Measurements from ENCODE around the gene ODC1. TPM values are rescaled to one million over a fixed set of nuclear protein-coding genes. Genes with fewer than 3 reads are reported as not detected.

Gene ODC1
- total RNA-seq, 1 donor from 2014 or later = 103 TPM

DNA sequence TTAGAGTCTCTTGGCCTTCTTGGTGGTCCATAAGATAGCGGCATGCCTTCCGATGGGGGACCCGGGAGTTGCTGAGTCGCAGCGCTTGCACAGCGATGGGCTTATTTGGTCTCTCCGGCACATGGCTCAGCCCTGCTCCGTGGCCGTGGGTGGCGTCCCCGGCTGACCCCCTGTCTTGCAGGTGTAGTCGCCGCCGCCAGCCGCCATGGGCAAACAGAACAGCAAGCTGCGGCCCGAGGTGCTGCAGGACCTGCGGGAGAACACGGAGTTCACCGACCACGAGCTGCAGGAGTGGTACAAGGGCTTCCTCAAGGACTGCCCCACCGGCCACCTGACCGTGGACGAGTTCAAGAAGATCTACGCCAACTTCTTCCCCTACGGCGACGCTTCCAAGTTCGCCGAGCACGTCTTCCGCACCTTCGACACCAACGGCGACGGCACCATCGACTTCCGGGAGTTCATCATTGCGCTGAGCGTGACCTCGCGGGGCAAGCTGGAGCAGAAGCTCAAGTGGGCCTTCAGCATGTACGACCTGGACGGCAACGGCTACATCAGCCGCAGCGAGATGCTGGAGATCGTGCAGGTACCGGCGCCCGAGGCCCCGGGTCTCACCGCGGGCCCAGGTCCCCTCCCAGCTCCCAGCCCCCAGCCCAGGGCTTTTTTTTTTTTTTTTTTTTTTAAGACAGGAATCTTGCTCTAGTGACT lies 28.4 kb downstream of the ODC1 start:
- no peak for DNase-seq (ENCODE audit: extremely low read depth, low read depth, low spot score)

DNA sequence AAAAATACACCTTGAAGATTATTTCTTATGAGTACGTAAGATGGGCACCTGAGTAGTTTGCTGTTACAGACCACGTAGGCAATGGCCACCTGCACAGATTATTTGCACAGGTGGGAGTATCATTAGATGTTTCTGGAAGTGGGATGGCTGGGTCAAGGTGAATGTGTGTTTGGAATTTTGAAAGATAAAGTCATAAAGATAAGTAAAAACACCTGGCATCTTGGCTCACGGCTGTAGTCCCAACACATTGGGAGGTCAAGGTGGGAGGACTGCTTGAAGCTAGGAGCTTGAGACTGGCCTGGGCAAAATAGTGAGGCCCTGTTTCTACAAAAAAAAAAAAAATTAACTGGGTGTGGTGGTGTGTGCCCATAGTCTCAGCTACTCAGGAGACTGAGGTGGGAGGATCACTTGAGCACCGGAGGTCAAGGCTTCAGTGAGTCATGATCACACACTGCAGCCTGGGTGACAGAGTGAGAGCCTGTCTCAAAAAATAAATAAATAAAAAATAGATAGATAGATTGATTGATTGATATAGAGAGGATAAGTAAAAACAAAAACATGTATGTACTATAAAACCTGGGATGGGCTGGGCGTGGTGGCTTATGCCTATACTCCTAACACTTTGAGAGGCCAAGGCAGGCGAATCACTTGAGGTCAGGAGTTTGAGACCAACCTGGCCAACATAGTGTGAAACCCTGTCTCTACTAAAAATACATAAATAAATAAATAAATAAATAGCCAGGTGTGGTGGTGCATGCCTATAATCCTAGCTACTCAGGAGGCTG lies 30.4 kb downstream of the ODC1 start:
- DNase-seq (ENCODE audit: extremely low read depth, low read depth, low spot score) = no peak

DNA sequence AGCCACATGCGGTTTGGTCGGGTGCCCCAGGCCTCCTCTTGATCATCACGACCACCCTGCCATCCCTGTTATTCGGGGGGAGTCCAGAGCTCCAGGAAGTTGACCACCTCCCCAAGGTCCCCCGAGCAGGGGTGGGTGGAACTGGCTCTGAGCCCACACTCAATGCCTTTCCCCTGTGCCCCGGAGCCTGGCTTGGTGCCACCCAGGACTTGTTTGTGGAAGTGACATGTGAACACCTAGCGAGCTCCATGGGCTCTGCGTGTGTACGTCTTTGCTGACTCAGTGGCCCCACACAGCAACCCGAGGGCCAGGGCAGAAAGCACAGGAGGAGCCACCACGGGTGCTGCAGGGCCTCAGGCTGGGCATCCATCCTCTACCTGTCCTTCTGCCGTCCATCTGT lies 32.5 kb downstream of the ODC1 start:
- DNase-seq (ENCODE audit: extremely low read depth, low read depth, low spot score) = no peak

DNA sequence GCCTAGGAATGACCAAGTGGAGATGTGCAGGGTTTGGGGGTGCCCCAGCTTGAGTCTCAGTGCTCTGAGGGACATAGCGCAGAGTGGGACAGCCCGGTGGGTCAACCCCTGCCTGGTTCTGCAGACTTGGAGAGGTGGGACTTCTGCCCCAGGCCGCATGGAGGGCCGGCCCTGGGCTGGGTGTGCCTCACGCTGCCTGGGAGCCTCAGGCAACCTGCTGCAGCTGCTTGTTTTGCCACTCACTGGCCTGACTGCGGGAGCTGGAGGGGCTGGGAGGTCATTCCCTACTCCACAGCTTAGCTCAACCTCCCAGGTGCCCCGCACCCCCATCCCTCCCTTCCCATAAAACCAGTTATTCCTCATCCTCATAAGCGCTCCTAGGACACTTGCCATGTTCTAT lies 33.1 kb downstream of the ODC1 start:
- no peak for DNase-seq (ENCODE audit: extremely low read depth, low read depth, low spot score)

DNA sequence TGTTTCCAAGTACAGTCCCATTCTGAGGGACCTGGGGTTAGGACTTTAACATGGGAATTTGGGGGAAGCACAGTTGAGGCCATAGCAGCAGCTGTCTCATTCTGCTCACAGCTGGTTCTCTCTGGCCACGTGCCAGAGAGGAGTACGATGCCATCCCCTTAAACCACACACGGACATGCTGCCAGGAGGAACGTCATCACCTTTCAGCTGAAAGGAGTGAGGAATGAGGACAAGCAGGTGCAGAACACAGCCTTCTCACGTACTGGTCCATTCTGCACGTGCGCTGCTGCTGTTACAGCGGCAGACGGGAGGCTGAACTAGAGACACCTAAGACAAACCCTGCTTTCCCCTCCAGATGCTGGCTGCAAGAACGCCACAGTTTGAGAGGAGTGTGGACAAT lies 33.5 kb downstream of the ODC1 start:
- no peak for DNase-seq (ENCODE audit: extremely low read depth, low read depth, low spot score)

DNA sequence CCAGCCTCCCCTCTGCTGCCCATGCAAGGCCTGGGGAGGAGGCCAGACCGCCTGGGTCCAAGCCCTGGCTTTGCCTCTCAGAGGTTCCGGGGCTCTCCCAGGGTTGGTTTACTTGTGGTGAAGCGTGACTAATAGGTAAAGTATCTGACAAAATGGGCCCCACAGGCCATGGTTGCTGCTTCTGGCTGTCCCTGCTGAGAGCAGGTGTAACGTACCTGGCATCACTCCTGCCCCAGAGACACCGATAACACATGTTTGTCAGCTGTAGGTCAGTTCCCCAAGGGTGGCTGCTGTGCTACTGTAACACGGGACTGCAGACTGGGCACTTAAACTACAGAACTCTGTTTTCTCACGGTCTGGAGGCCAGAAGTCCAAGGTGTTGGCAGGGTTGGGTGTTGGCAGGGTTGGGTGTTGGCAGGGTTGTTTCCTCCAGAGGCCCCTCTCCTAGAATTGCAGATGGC lies 34.1 kb downstream of the ODC1 start:
- no peak for DNase-seq (ENCODE audit: extremely low read depth, low read depth, low spot score)

DNA sequence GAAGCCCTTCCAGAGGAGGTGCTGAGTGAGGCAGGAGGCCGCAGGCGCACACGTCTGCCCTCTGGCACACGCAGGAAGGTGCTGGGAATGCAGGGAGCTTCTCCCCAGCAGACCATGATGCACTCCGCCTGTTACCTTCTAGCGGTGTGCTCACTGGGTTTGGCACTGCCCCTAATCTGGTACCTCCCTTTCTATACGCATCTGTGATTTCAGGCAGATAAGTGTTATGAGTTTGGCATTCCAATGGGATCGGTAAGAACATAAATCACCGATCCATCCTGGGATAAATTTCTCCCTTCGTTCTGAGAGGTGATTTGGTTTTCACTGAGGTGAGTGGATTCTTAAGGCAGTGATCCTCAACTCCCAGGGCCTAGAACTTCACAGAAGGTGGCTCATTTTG lies 34.6 kb downstream of the ODC1 start:
- no peak for DNase-seq (ENCODE audit: extremely low read depth, low read depth, low spot score)

DNA sequence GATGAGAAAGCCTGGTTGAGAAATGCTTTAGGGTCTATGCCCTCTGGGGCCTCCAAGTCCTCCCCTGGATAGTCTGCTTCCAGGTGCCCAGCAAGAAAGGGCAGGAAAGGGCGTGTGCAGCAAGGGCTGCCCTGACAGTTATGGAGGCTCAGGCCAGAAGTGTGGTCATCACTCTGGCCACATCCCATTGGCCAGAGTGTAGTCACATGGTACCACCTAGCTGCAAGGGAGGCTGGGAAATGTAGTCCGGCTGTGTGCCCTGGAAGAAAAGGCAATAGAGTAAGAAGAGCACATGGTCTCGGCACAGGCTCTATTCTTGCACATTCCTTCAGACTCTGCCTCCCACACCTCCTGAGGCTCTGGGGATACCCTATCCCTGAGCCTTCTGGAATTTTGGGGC lies 35.7 kb downstream of the ODC1 start:
- DNase-seq (ENCODE audit: extremely low read depth, low read depth, low spot score) = no peak

DNA sequence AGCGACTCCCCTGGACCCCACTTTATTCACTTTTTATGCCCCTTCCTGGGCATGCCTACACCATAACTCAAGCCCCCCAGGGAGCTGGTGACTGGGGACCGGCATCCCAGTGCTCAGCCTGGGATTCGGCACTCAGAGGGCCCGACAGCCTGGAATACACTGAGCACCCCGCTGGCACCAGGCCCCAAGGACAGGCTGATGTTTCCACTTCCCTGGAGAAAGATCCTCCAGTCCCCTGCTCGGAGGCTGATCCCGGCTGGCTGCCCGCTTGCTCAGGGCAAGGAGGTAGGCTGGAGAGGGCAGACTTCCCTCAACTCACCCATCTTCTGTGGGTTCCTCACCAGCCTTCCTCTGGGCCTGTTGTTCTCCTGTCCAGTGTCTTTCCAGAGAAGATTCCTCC lies 36.6 kb downstream of the ODC1 start:
- no peak for DNase-seq (ENCODE audit: extremely low read depth, low read depth, low spot score)

DNA sequence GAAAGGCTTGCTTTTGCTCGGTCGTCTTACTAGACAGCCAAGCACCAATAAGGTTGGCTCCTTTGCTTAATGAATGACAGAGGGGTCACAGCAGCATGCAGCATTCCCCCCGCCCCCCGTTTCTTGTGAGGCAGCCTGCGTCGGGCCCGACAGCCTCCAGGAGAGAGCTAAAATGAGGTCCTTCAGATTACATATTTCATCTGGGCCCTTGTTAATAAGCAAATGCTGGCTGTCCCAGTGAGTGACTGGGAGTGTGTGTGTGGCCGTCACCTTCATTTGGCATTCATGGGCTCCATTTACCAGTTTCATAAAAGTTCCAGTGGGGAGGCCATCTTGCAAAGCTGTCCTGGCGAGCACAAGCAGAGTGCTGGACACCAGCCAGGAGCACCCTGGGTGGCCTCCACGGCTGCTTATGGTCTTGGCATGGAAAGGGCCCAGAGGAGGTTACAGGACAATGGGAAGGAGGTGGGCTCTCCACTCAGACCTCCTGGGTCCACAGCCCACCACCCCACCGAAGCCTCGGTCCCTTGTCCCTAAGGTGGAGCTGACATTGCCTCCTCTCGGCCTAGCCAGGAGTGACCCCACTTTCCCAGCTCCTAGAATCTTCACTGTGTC lies 37.2 kb downstream of the ODC1 start:
- no peak for DNase-seq (ENCODE audit: extremely low read depth, low read depth, low spot score)

DNA sequence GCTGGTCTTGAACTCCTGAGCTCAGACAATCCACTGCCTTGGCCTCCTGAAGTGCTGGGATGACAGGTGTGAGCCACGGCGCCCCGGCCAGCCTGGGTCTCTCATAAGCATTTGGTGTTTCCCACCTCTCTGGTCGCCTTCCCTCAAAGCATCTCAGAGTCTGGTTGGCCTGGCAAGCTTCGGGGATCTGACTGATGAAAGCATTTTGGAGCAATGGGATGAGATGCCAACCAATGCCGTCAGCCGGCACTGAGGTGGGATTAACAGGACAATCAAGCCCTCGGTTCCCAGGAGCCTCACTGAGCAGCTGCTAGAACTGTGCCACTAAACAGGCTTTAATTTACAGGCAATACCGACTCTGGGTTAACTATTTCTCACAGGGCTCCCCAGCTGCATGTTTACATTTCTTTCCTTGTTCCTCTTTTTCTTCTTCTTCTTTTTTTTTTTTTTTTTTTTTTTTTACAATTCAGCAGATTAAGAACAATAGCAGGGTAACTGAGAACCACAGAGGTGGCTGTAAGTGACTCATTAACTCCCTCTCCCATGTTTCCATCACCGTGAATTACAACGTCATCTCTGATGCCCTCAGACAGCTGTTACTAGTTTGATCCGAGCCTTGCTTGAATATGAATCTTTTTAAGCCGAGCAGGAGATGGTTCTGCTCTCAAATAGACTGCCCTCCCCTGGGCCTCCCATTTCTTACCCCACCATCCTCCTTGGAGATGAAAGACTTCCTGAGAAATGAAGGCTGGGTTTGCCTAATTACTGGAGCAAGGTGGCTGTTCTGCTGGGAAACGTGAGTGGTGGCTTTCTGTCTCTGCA lies 37.9 kb downstream of the ODC1 start:
- no peak for DNase-seq (ENCODE audit: extremely low read depth, low read depth, low spot score)

DNA sequence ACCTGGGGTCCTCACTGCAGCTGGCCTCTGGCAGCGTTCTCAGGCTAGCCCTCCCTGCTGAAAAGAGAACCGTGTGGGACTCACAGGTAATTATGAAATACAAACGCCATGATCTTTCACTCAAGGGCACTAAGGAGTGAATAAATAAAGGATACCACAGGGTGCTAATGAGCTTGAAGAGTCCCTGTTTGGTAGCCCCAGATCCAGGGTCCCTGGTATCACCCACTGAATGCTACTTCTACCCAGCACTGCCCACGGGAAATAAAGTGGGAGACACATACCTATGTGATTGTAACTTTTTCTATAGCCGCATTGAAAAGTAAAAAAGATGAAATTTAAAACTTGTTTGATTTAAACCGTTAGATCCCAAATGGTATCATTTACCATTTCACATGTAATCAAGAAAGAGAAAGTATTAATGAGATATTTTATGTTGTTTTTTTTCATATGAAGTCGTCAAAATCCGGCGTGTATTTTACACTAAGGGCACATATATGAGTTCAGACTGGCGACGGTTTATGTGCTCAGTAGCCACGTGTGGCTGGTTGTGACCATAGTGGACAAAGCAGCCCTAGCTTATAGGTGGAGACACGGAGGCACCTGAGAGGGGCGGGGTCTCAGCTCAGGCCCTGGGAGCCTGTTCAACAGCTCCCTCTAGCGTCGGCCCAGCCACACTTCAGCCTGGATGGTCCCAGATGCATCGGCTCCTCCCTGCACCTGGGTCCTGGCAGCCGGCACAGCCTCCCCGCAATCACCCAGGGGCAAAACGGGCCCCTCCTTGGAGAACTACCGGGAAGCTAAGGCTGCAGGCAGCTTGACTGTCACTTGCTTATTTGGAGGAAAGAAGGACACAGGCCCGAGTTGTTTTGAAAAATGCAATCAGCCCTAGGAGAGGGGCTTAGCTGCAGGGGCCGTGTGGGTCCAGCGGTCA lies 39.2 kb downstream of the ODC1 start:
- DNase-seq (ENCODE audit: extremely low read depth, low read depth, low spot score) = no peak

DNA sequence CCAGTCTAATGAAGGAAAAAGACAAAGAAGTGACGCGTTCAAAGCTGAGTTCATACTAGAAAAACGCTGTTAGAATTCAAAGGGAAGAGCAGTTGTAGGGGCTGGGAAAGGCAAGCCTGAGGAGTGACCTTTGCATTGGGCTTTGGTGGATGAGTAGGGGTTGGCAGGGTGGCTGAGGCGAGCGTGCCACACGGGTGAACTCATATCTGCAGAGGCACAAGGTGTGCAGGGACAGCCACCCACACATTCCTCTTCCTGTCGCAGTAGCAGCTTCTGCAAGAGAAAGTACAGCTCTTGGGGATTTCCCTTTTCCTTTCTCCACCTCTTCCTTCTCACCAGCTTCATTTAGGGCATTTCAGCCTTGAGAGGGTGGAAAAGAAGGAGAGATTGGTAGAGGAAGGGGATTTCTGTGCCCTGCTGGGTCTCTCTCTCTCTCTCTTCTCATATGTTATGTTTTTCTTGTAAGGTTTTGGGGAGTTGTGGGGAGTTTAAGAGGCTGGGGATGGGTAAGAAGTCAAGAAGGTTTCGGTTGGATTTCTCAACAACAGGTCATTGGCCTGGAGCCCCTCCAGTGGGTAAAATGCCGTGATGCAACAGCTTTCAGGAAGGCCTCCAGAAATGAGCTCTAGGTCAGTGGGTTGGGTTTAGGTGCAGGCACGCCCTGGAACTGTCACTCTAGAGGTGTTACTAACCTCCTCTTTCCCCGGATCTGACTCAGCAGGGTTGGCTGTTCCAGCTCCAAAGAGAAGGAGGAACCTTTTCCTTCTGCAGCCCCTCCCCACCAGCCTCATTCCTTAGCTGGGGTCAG lies 40.1 kb downstream of the ODC1 start:
- DNase-seq (ENCODE audit: extremely low read depth, low read depth, low spot score) = no peak

DNA sequence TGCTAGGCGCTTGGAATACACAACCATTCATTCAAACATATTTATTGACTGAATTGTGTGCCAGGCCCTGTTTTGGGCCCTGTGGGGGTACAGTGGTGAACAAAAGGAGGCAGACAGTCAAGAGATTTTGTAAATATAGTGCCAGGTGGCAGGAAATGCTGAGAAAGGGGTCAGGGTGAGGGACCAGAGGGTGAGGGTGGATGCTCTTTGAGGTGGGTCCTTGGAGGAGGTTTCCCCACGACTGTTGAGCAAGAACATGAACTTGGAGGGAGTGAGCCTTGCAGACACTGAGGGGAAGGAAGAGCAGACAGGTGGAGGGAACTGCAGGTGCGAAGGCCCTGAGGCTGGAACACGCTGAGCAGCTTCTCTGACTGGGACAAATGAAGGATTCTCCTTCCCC lies 40.7 kb downstream of the ODC1 start:
- no peak for DNase-seq (ENCODE audit: extremely low read depth, low read depth, low spot score)

DNA sequence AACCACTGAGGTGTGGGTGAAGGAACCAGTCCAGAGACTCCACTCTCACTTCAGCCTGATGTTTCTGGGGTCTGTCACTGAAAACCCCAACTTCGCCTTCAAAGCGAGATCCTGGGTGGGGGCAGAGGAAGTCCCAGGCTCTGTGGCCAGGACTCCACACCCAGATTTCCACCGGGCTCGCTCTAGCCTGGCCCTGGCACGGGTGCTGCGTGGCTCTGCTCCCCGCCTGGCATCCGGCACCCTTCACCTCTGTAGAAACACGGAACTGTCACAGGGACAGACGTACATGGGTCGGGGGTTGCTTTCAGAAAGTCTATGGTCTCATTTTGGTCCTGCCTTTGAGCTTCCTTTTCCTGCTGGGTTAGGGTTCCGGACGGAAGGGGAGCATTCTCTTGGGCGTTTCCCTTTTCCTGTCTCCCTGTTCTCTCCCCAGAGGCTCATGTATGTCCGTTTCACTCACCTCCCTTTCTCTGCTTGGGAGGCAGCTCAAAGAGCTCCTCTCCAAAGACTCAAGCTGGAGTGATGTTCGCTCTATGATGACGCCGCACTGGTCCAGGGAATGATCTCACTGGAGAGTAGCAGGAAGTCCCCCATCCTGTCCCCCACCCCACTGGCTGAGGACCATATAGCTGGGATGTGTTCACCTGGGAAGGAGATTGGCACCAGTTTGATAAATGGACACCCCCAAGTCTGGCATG lies 41.5 kb downstream of the ODC1 start:
- no peak for DNase-seq (ENCODE audit: extremely low read depth, low read depth, low spot score)

DNA sequence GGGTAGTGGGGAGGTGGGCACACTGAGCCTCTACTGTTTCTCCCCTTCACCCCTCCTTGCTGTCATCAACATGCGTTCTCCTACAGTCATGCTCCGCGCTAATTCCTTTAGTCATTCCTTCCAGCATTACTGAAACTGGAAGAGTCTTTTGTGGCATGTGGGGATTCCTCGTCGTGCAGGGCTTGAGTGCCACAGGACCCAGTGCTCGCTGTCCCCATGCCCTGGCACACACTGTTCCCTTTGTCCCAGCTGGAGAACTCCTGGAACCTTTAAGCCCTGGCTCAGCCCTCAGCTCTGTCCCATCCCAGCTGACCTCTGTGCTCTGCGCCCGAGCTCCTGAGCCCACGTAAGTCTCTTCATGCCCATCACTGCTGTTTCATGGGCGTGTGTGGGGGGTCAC lies 42.1 kb downstream of the ODC1 start:
- no peak for DNase-seq (ENCODE audit: extremely low read depth, low read depth, low spot score)

DNA sequence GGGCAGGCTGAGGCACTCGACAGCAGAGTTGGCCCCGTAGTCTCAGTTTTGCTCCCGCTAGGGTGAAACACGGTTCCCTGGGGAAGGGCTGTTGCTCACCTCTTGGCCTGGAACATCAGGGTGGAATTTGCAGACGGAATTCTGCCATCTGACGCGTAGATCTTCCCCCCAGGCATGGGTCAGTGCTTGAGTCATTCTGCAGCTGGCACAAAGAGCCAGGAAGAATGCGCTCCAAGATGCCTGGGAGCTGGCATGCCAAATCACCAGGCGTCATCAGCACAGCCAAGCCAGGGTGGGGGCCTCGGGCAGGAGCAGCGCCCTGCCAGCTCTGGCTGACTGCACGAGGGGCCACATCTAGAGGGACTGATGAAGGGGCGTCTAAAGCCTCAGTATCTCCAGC lies 42.7 kb downstream of the ODC1 start:
- peak; percentile 69 for DNase-seq (ENCODE audit: extremely low read depth, low read depth, low spot score)

DNA sequence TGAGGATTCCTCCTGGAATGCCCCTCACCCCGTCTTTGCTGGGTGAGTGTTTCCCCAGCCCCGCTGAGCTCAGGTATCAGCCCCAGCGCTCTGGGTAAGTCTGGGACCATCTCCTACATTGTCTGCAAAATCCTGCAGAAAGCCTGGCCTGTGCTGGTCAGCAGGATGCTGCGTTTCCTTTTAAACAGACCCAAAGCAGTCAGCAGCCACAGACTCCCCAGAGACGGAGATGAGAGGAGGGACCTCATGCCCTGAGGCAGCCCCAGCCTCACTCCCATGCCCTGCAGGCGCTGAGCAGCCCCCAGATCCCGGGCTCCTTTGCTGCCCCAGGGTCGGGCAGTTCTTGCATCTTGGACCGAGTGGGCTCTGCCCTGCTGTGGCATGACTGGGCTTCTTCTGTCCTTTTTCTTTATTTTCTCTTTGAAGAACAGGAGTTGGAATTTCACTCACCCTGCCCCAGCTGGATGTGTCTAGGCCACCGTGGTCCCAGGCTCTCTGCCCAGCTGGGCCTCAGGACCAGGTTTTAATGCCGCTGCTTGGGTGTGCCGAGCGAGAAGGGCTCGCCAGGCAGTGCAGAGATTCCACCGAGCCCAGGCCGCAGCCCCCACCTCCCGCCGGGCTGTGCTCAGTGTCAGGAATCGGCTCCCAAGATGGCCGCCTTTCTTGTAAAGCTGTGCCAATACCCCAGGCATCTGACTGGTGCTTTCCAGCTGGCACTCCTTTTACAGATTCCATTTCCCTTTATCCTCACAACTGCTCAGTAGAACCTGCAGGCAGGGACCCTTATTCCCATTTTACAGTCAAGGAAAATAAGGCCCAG lies 43.6 kb downstream of the ODC1 start:
- DNase-seq (ENCODE audit: extremely low read depth, low read depth, low spot score) = no peak

Measured in glomerular endothelial cell (primary cell).